PFSK-1 (cell line): ENCODE data around the gene FAM118A.

Experiments used
- POLR2AphosphoS5 ChIP-seq: IDR thresholded peaks from 2 replicates; pipeline ENCODE4 v1.6.1; 2012; ENCODE audit warnings: low read depth, mild to moderate bottlenecking, control low read depth, low read length, moderate library complexity
- SIN3A ChIP-seq: IDR thresholded peaks from 2 replicates; pipeline ENCODE4 v1.6.1; 2012; ENCODE audit warnings: mild to moderate bottlenecking, low read length, moderate library complexity, borderline replicate concordance; ENCODE audit not compliant: insufficient read depth
- TAF1 ChIP-seq: IDR thresholded peaks from 2 replicates; pipeline ENCODE4 v1.6.1; 2012; ENCODE audit warnings: low read length, control low read depth, borderline replicate concordance; ENCODE audit not compliant: insufficient read depth
- TF ChIP-seq, protein P1 (sequence below), 2 experiments: IDR thresholded peaks; 2 replicates each; pipeline versions ENCODE4 v1.6.1 to v1.8.0; 2011 to 2012; ENCODE audit warnings: low read depth in 2 of 2, low read length in 2 of 2, control low read depth in 1 of 2, inconsistent platforms in 1 of 2, mild to moderate bottlenecking in 1 of 2, moderate library complexity in 1 of 2; ENCODE audit not compliant: insufficient read depth in 1 of 2

DNA sequence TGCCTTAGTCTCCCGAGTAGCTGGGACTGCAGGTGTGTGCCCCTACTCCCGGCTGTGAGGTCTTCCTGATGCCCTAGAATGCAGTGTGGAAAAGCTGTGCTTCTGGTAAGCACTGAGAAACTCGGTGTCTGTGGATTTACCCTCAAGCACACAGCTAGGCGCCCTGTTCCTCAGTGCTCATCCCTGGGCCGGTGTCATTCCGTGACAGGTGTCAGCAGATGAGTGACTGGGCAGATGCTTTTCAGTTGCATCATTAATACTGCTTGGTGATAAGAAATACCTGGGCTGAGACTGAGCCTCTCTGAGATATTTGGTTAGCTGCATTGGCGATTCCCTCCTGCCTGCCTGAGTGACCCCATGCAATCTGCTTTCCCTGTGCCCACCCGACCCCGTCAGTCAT lies 21.8 kb downstream of the FAM118A start:
- TF ChIP-seq POLR2AphosphoS5 (no peak), SIN3A (no peak), TAF1 (no peak)
- TF ChIP-seq, protein P1, sequence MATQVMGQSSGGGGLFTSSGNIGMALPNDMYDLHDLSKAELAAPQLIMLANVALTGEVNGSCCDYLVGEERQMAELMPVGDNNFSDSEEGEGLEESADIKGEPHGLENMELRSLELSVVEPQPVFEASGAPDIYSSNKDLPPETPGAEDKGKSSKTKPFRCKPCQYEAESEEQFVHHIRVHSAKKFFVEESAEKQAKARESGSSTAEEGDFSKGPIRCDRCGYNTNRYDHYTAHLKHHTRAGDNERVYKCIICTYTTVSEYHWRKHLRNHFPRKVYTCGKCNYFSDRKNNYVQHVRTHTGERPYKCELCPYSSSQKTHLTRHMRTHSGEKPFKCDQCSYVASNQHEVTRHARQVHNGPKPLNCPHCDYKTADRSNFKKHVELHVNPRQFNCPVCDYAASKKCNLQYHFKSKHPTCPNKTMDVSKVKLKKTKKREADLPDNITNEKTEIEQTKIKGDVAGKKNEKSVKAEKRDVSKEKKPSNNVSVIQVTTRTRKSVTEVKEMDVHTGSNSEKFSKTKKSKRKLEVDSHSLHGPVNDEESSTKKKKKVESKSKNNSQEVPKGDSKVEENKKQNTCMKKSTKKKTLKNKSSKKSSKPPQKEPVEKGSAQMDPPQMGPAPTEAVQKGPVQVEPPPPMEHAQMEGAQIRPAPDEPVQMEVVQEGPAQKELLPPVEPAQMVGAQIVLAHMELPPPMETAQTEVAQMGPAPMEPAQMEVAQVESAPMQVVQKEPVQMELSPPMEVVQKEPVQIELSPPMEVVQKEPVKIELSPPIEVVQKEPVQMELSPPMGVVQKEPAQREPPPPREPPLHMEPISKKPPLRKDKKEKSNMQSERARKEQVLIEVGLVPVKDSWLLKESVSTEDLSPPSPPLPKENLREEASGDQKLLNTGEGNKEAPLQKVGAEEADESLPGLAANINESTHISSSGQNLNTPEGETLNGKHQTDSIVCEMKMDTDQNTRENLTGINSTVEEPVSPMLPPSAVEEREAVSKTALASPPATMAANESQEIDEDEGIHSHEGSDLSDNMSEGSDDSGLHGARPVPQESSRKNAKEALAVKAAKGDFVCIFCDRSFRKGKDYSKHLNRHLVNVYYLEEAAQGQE (IDR thresholded peaks at IDR 0.05; ENCODE audit: insufficient read depth in 1 of 2, low read depth in 2 of 2, low read length in 2 of 2) = no peak
